Activated CD4-positive, CD25-positive, alpha-beta regulatory T cell treated with anti-CD3 and anti-CD28 coated beads, Interleukin-2, amount 50 U/mL, for 24 hours (primary cell): ENCODE data around the gene PCSK5.
"Not testable (repeated sequence)": the region's sequence is repeated elsewhere in the genome, so short reads cannot be mapped to it uniquely, and the experiment has no call there.

Experiments
- ATAC-seq, 2 donors: fragments of 150-1000 bp; cut with Tn5 transposase; one replicate each; pipeline ENCODE4 v1.10.0; 2021; ENCODE audit warnings: mild to moderate bottlenecking in 1 of 2, moderate library complexity in 1 of 2

Gene PCSK5

GRCh38 chr9:75891277-75891741 lies 836 bp downstream of the PCSK5 start:
- no peak for ATAC-seq

- no peak for ATAC-seq
Measured at GRCh38 chr9:75891771-75892215, 1.3 kb downstream of the PCSK5 start.

DNA sequence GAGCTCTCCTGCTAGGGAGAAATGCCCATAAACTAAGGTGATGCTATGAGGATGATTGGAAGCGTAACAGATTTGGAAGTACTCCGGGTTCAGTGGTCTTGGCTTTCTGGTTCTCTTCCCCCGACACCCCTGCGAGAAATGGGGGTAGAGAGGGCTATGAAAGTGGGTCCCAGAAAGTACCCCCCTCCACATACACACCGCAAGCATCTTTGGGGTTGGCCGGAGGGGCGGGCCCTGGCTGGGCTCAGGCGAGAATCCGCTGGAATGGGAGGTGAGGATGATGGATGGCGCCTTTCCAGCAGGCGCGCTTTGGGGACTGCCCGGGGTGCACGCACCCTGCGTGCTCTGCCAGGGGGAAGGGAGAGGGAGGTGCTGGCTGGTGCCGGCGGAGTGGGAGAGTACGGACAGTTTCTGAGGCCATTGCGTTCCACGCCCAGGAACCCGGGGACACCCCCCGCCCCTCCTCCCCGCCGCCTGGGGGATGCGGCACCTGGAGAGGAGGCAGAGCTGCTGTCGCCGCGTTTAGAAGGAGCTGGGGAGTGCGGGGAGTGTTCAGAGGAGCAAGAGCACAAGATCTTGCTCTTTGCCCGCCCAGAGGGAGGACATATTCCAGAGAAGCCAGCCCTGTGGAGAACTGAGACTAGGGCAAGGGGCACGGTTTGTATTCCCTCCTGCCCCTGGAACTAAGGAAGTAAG lies 1.9 kb downstream of the PCSK5 start:
- ATAC-seq = no peak

- no peak for ATAC-seq
Measured at GRCh38 chr9:75893106-75893505, 2.6 kb downstream of the PCSK5 start.

- ATAC-seq = no peak
Measured at GRCh38 chr9:75894566-75894965, 4.1 kb downstream of the PCSK5 start.

DNA sequence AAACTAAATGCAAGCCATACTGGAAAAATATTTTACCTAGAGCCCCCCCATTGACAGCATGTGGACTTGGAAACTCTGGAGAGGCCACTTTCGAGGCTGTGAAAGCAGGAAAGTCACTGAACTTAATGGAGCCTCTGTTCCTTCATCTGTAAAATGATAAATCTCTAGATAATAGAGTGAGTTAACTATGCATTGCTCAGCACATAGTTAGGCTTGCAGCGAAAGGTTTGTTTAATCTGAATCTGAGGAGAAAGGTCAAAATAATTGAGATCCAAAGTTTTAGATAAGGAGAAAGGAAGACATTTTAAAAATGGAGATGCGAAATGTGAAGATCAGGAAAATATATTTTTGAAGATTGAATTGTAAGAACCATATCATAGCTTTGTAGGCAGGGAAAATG lies 4.6 kb downstream of the PCSK5 start:
- no peak for ATAC-seq

- no peak for ATAC-seq
Measured at GRCh38 chr9:75896193-75896592, 5.7 kb downstream of the PCSK5 start.

DNA sequence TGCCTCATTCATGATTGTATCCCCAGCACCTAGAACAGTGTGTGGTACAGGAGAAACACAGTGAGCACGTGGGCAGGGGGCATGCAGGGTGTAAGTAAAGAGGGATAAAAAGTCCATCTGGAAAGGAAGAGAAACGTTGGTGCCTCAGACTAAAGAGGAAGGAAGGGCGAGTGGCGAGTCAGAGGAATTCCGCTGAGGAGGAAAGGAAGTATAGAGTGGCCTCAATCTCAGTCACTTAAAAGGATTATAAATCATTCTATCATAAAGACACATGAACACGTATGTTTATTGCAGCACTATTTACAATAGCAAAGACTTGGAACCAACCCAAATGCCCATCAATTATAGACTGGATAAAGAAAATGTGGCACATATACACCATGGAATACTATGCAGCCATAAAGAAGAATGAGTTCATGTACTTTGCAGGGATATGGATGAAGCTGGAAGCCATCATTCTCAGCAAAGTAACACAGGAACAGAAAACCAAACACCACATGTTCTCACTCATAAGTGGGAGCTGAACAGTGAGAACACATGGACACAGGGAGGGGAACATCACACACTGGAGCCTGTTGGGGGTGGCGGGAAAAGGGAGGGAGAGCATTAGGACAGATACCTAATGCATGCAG lies 10.5 kb downstream of the PCSK5 start:
- not testable (repeated sequence) for ATAC-seq

- ATAC-seq = no peak
Measured at GRCh38 chr9:75903785-75904360, 13.4 kb downstream of the PCSK5 start.

DNA sequence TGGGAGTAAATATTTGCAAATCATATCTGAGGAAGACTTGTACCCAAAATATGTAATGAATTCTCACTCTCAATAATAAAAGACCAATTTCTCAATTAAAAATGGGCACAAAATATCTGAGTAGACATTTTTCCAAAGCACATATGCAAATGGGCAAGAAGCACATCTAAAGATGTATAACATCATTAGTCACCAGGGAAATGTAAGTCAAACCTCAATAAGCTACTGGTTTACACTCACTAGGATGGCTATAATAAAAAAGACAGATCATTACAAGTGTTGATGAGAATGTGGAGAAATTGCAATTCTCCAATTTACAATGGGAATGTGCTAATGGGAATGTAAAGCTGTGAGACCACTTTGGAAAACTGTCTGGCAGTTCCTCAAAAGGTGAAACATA lies 13.9 kb downstream of the PCSK5 start:
- ATAC-seq = no peak

- ATAC-seq = no peak
Measured at GRCh38 chr9:75906531-75906930, 16.1 kb downstream of the PCSK5 start.

DNA sequence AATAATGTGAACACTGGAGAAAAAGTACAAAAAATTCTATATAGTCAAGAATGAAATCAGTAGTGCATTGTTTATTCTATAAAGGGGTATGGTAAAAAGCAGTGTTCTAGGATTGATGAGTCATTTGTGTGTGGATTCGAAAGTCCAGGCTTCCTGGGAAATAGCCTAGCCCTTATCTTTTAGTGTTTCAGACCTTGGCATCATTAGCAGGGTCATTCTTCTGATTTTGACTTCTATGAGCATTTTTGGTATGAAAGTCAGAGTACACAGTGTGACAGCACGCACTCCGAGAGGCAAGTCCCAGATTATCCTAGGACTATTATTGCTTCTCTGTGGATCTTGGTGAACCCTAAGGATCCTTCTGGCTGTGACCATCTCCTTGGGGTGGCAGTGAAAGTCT lies 16.9 kb downstream of the PCSK5 start:
- ATAC-seq = no peak

GRCh38 chr9:75907923-75908322 lies 17.4 kb downstream of the PCSK5 start:
- no peak for ATAC-seq

- ATAC-seq = no peak
Measured at GRCh38 chr9:75909776-75910175, 19.3 kb downstream of the PCSK5 start.

DNA sequence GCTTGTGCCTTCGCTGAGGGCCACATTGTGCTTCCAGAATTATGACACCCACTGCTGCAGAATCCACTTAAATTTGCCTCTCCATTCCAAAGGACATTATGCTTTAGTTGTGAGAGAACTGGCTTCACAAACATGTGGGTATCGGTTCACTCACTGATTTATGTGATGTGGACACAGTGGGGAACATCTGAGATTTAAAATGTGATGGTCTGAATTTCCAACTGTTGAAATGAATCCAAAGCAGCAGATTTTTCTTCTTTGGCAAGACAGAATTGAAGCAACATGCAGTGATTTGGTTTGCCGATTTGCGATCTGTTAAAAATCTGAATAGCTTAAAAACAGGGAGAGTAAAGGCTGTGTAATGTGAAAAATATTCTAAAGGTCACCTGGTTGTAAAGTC lies 20.3 kb downstream of the PCSK5 start:
- no peak for ATAC-seq

GRCh38 chr9:75911390-75911789 lies 20.9 kb downstream of the PCSK5 start:
- peak; percentile 73 to 74 for ATAC-seq

DNA sequence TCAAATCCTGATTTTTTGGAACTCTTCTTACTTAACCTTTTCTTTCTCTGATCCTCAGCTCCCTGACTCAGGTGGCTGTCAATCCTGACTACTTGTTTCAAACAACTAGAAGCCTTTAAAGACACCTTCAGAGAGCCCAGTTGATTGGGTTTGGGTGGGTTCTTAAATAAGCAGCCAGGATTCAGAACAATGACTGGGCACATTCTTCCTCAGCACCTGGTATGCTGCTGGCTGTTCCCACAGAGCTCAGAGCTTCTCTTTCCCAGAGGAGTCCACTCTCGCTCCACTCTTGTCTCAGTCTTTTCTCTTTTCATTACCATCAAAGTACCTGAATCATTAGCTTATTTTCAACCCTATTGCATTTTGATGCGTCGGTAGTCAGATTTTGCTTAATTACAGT lies 22.5 kb downstream of the PCSK5 start:
- ATAC-seq = no peak

DNA sequence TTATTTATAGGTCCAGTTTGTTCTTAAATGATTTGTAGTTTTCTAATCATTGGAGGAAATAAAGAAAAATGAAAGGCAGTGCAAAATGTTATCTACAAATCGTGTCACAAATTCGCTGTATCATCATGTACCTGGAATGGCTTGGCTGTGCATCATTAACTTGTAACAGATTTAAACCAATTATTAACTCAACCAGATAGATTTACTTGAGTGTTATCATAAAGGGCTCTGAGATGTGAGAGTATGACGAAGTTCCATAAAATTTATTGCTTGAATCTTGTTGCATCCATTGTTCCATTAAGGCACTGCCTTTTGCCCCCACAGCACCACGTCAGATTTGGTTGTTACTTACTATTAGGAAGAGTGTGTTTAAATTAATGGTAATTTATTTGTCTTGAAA lies 23.5 kb downstream of the PCSK5 start:
- ATAC-seq = no peak

DNA sequence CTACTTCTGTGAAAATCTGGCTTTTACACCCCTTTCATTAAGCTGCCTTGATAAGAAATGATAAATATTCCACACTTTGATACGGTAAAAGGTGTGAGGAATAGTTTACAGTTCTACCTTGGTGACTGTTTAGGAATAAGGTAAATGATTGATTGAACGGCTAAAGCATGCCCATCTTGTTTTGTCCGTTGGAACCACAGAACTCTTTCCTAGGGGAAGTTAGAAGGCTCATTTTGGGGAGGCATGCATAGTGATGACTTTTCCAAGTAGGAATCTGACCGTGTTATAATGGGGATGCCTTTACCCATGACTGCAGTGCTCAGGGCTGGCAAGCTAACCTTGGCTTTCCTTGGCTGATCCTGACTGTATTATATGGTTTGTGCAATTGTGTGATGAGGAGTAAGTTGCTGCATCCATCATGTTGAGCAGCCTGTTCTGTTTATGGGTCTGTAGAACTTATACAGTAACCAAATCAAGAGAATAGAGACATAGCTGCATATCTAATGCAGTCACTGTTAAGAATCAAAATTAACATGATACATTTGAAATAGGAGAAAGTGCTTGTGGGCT lies 24.5 kb downstream of the PCSK5 start:
- no peak for ATAC-seq

DNA sequence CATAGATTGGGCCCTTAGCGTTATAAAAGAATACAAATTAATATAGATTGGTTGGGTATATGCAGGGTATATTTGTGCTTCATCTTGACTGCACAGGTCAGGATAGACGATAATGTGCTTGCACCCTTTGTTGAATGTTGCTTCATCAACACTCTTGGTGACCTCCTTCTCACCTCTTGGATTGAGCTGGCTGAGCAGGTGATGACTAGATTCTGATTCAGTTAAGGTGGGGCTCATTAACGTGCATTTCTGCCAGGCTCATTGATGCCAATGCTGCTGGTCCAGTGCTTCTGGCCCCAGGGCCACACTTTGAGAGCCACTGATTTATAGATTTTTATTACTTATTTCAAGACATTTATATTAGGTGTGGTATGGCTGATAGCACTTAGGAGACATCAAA lies 27.7 kb downstream of the PCSK5 start:
- ATAC-seq = peak in 1 of 2 donors; percentile 27

DNA sequence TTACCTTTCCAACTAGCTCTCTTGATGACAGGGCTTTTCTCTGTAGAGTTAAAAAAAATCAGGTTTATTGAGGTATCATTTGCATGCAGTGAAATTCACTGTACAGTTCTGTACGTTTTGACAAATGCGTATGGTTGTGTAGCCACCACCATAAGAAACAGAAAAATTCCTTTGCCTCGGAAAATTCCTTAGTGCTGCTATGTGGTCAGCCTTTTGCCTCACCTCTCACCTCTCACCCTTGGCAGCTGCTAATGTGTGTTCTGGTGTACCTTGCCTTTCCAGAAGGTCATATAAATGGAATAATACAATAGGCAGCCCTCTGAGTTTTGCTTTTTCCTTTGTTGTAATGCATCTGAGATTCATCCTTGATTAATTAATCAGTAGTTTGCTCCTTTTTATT lies 28.4 kb downstream of the PCSK5 start:
- ATAC-seq = no peak

DNA sequence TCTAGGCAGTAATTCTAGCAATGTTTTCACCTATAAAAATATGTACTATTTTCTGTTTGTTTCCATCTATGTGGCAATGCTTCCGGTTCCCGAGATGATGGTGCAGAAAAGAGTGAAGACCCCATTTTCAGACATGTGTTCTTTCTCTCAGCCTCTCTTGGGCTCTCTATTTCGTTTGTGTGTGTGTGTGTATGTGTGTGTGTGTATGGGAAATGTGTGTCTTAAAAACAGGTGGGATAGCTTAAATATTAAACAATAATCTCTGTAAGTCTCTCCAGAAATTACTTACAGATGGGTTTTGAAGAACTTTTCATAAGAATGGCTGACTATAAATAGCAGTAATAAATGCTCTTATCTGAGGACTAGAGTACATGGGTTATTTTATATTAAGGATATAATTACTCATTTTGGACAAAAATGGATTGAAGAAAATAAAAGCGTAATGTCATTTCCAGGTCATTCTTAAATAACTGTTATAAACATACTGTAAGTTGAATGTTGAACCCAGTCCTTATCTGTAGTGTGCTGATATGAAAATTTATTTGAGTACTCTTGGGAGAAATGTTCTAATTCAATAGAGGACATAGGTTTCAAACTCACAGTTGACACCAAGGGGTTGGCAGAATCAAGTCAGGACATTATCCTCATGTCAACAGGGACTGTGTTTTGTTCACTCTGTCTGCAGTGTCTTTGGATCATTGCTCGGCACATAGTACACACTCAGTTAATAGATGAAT lies 31.1 kb downstream of the PCSK5 start:
- ATAC-seq = no peak

DNA sequence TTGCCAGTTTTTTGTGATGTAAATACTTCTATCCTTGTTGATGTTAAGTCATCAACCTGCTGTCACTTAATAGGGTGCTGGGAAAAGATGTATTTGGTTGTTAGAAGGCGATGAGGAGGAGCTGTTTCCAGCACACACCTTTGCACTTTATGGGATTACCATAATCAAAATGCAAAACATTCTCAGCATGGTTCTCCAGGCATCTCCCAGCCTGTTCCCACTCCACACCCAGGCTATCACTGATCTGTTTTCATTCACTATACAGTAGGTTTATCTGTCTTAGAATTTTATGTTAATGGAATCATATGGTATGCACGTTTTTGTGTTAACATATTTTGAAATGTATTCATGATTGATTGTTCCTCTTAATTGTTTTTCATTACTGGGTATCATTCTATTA lies 35.9 kb downstream of the PCSK5 start:
- ATAC-seq = no peak
